HCT116 (cell line): Measurements from ENCODE around the gene PSMD4. TPM values are rescaled to one million over a fixed set of nuclear protein-coding genes. Genes with fewer than 3 reads are reported as not detected.

Experiments
- CEBPB ChIP-seq: IDR thresholded peaks from 2 replicates; pipeline ENCODE4 v1.6.1; 2012; ENCODE audit warnings: low read depth
- EGR1 ChIP-seq: IDR thresholded peaks from 2 replicates; pipeline ENCODE4 v1.6.1; 2012; ENCODE audit warnings: low read depth
- ELF1 ChIP-seq: IDR thresholded peaks from 2 replicates; pipeline ENCODE4 v1.6.1; 2012; ENCODE audit warnings: low read depth, borderline replicate concordance
- RAD21 ChIP-seq: IDR thresholded peaks from 2 replicates; pipeline ENCODE4 v1.6.1; 2012; ENCODE audit warnings: low read depth, mild to moderate bottlenecking
- SRF ChIP-seq: IDR thresholded peaks from 2 replicates; pipeline ENCODE4 v1.6.1; 2012; ENCODE audit warnings: low read depth
- TCF7L2 ChIP-seq: IDR thresholded peaks from 2 replicates; pipeline ENCODE4 v1.7.0; 2011; ENCODE audit warnings: borderline replicate concordance, inconsistent platforms; ENCODE audit not compliant: insufficient read depth, insufficient read length; ENCODE audit errors: extremely low read depth
- YY1 ChIP-seq: IDR thresholded peaks from 2 replicates; pipeline ENCODE4 v1.6.1; 2011; ENCODE audit warnings: low read length, low read depth, moderate library complexity, mild to moderate bottlenecking; ENCODE audit not compliant: insufficient replicate concordance; ENCODE audit errors: extremely low read depth
- ZFX ChIP-seq: fragments of 450-650 bp; IDR thresholded peaks from 2 replicates; pipeline ENCODE4 v1.6.1; 2017
- ZNF274 ChIP-seq: fragments of 200-500 bp; sonication (Bioruptor generic); IDR thresholded peaks from 2 replicates; pipeline ENCODE4 v1.6.1; 2014; ENCODE audit warnings: mild to moderate bottlenecking, low read depth, low read length, inconsistent platforms
- total RNA-seq: library from RNA; stranded (reverse); gene quantifications from one replicate; pipeline ENCODE4 v1.2.1, GENCODE V29; 2021; ENCODE audit not compliant: unreplicated experiment
- TF ChIP-seq, protein P1 (sequence below): IDR thresholded peaks from 2 replicates; pipeline ENCODE4 v1.6.1; 2011; ENCODE audit warnings: mild to moderate bottlenecking, low read length, moderate library complexity; ENCODE audit not compliant: insufficient replicate concordance; ENCODE audit errors: extremely low read depth
- TF ChIP-seq, protein P2 (sequence below), 3 experiments: fragments of 200-600 bp in 1 of 3; sonication (generic) in 1 of 3; IDR thresholded peaks in 2 of 3; conservative IDR thresholded peaks in 1 of 3; 2 replicates each; pipeline ENCODE4 v1.5.1; 2012 to 2017; ENCODE audit warnings: low read depth in 2 of 3, low read length in 2 of 3, antibody characterized with exemption in 1 of 3, borderline replicate concordance in 1 of 3, control low read depth in 1 of 3, mild to moderate bottlenecking in 1 of 3, mixed read lengths in 1 of 3, mixed run types in 1 of 3, moderate library complexity in 1 of 3; ENCODE audit not compliant: insufficient read depth in 1 of 3
- TF ChIP-seq, protein P3 (sequence below): IDR thresholded peaks from 2 replicates; pipeline ENCODE4 v1.6.1; 2012

Gene PSMD4
- total RNA-seq, 1 experiment from 2014 or later = 225 TPM

DNA sequence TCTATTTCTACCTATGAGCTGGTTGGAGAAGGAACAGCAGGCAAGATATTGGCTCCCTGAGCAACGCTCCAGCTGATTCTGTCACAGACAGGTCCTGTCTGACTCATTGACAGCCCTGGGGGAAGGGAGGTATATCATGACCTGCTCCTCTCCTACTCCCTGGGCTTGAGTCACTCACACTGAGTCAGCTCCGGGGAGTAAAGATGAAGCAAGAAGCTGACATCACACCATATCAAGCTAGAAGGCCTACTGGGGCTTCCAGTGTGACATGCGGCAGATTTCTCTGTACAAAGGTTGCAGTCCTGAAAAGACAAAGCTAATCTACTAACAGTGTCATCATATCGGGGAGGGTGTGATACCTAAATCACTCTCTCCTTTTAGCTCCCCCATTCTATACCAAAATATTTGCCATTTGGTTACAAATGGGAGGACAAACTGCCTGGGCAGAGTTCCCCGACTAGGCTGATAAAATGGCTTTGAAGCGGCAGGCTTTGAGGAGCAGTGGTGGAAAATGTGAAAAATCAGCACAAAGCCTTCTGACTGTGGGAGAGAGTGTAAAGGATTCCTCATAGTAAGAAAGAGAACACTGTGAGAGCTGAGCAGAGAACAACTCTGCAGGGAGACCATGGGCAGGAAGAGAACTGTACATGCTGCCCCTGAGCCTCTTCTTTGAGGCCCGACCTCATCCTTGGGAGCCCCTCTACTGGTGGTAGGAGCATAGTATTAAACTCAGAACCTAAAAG lies 57.2 kb downstream of the PSMD4 start (continued):
- TF ChIP-seq EGR1 (no peak), SRF (peak; percentile 80; the same call in 1 of the 2 replicates), TCF7L2 (peak; percentile 47), YY1 (no peak), CEBPB (peak; percentile 99), ELF1 (no peak), ZFX (no peak; the same call in 1 of the 2 replicates), RAD21 (peak; percentile 24; the same call in 1 of the 2 replicates), ZNF274 (no peak)
- TF ChIP-seq, protein P1, sequence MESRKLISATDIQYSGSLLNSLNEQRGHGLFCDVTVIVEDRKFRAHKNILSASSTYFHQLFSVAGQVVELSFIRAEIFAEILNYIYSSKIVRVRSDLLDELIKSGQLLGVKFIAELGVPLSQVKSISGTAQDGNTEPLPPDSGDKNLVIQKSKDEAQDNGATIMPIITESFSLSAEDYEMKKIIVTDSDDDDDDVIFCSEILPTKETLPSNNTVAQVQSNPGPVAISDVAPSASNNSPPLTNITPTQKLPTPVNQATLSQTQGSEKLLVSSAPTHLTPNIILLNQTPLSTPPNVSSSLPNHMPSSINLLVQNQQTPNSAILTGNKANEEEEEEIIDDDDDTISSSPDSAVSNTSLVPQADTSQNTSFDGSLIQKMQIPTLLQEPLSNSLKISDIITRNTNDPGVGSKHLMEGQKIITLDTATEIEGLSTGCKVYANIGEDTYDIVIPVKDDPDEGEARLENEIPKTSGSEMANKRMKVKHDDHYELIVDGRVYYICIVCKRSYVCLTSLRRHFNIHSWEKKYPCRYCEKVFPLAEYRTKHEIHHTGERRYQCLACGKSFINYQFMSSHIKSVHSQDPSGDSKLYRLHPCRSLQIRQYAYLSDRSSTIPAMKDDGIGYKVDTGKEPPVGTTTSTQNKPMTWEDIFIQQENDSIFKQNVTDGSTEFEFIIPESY = peak; percentile 48
- TF ChIP-seq, protein P2, sequence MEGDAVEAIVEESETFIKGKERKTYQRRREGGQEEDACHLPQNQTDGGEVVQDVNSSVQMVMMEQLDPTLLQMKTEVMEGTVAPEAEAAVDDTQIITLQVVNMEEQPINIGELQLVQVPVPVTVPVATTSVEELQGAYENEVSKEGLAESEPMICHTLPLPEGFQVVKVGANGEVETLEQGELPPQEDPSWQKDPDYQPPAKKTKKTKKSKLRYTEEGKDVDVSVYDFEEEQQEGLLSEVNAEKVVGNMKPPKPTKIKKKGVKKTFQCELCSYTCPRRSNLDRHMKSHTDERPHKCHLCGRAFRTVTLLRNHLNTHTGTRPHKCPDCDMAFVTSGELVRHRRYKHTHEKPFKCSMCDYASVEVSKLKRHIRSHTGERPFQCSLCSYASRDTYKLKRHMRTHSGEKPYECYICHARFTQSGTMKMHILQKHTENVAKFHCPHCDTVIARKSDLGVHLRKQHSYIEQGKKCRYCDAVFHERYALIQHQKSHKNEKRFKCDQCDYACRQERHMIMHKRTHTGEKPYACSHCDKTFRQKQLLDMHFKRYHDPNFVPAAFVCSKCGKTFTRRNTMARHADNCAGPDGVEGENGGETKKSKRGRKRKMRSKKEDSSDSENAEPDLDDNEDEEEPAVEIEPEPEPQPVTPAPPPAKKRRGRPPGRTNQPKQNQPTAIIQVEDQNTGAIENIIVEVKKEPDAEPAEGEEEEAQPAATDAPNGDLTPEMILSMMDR (IDR thresholded peaks at IDR 0.05 in 2 of 3, conservative IDR thresholded peaks at IDR 0.05 in 1 of 3; ENCODE audit: borderline replicate concordance in 1 of 3, insufficient read depth in 1 of 3, low read depth in 2 of 3, low read length in 2 of 3) = no peak
- TF ChIP-seq, protein P3, sequence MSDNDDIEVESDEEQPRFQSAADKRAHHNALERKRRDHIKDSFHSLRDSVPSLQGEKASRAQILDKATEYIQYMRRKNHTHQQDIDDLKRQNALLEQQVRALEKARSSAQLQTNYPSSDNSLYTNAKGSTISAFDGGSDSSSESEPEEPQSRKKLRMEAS = peak; percentile 92
